SK-N-MC (cell line): ENCODE measurements around the gene ZNF394.
"Not testable (repeated sequence)": the region's sequence is repeated elsewhere in the genome, so short reads cannot be mapped to it uniquely, and the experiment has no call there.

Experiments
- DNase-seq: peaks from one replicate; pipeline ENCODE4 v3.0.0-alpha.2; 2011; ENCODE audit warnings: low read depth, low spot score
- H3K27ac ChIP-seq: fragments of 200-600 bp; sonication (generic); 2 replicates; pipeline ENCODE4 v1.5.1; 2016; ENCODE audit warnings: mixed run types
- H3K36me3 ChIP-seq: fragments of 200-600 bp; sonication (generic); 2 replicates; pipeline ENCODE4 v1.6.1; 2017; ENCODE audit warnings: antibody characterized with exemption, low read length, mixed read lengths; ENCODE audit not compliant: insufficient read depth
- H3K4me3 ChIP-seq: fragments of 200-600 bp; sonication (generic); 2 replicates; pipeline ENCODE4 v1.5.1; 2016
- H3K9ac ChIP-seq: fragments of 200-600 bp; sonication (generic); 2 replicates; pipeline ENCODE4 v1.8.0; 2017; ENCODE audit warnings: mixed run types, mixed read lengths; ENCODE audit not compliant: insufficient read length
- H3K9me3 ChIP-seq: fragments of 200-600 bp; sonication (generic); 2 replicates; pipeline ENCODE4 v1.6.1; 2017; ENCODE audit warnings: low read depth, mild to moderate bottlenecking, antibody characterized with exemption, low read length, moderate library complexity, mixed read lengths
- EZH2 ChIP-seq: fragments of 200-600 bp; sonication (generic); IDR thresholded peaks from one replicate; pipeline ENCODE4 v1.6.1; 2017; ENCODE audit warnings: antibody characterized with exemption
- FOXP2 ChIP-seq: optimal IDR thresholded peaks from 2 replicates; pipeline ENCODE3; 2011; ENCODE audit warnings: mild to moderate bottlenecking, moderate library complexity; ENCODE audit not compliant: insufficient read depth; ENCODE audit errors: extremely low read length, control extremely low read depth
- POLR2AphosphoS5 ChIP-seq: IDR thresholded peaks from 2 replicates; pipeline ENCODE4 v1.6.1; 2012; ENCODE audit warnings: mild to moderate bottlenecking, low read depth, low read length, borderline replicate concordance

ZNF394 gene

DNA sequence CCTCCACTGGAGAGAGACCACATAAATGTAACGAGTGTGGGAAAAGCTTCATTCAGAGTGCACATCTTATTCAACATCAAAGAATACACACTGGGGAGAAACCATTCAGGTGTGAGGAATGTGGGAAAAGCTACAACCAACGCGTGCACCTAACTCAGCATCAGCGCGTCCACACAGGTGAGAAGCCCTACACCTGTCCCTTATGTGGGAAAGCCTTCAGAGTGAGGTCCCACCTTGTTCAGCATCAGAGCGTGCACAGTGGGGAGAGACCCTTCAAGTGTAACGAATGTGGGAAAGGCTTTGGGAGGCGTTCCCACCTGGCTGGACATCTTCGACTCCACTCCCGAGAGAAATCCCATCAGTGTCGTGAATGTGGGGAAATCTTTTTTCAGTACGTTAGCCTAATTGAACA is 31.3 kb upstream of the ZNF394 start:
- no peak overlapping the region for H3K4me3 ChIP-seq
- no peak for DNase-seq
- peaks cover 61% of the 10 kb centered on the region for H3K36me3 ChIP-seq
- TF ChIP-seq FOXP2 (no peak), EZH2 (no peak), POLR2AphosphoS5 (no peak)
- H3K9me3 ChIP-seq: peaks cover 23% of the 10 kb centered on the region
- H3K27ac ChIP-seq: no peak overlapping the region
- H3K9ac ChIP-seq: no peak overlapping the region

GRCh38 chr7:99525713-99526440 is 25.8 kb upstream of the ZNF394 start:
- no peak overlapping the region for H3K4me3 ChIP-seq
- TF ChIP-seq EZH2: no peak
- no peak for TF ChIP-seq POLR2AphosphoS5
- TF ChIP-seq FOXP2: no peak
- peaks cover under 1% of the 10 kb centered on the region; the same call in 1 of the 2 replicates for H3K9me3 ChIP-seq
- DNase-seq: no peak
- no peak overlapping the region for H3K27ac ChIP-seq
- peaks cover 48% of the 10 kb centered on the region for H3K36me3 ChIP-seq
- no peak overlapping the region for H3K9ac ChIP-seq

DNA sequence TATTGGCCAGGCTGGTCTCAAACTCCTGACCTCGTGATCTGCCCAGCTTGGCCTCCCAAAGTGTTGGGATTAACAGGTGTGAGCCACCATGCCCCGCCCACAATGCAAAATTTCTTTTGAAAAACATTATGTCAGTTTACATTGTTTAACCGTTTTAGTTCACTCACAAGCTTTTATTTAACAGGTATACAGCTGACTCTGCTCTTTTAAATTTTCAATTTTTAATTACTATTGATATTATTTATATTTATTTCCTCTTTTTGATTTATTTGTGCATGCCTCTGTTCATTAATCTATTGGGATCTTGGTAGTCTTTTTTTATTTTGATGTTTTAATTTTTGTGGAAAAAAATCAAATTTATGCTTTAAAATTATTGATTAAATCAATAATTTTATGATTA is 21.3 kb upstream of the ZNF394 start:
- Histone ChIP-seq H3K9me3 (no peaks in the 10 kb centered on the region), H3K9ac (no peak overlapping the region), H3K4me3 (no peak overlapping the region), H3K27ac (no peak overlapping the region), H3K36me3 (peaks cover 16% of the 10 kb centered on the region; the same call in 1 of the 2 replicates)
- no peak for TF ChIP-seq EZH2
- no peak for TF ChIP-seq POLR2AphosphoS5
- no peak for TF ChIP-seq FOXP2
- no peak for DNase-seq

GRCh38 chr7:99514050-99514449 is 14.0 kb upstream of the ZNF394 start:
- no peak for TF ChIP-seq EZH2
- TF ChIP-seq POLR2AphosphoS5: no peak
- no peak for TF ChIP-seq FOXP2
- H3K9me3 ChIP-seq: no peaks in the 10 kb centered on the region
- no peak for DNase-seq
- H3K36me3 ChIP-seq: peaks cover 36% of the 10 kb centered on the region
- H3K4me3 ChIP-seq: no peak overlapping the region
- no peak overlapping the region for H3K9ac ChIP-seq
- H3K27ac ChIP-seq: no peak overlapping the region

DNA sequence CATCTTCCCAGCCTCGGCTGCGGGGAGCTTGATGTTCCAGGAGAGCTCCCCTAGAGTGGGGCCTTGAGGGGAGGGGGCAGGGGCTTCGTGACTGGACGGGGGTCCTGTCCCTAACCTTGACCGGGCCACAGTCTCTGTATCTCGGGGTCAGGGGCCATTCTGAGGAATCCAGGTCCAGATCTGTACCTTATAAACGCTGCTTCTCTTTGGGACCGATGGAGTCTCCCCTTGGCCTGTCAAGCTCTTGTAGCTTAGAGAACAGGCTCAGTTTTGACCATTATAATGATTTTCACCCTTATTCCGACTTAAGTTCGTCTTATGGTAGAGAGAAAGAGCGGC is 5.2 kb upstream of the ZNF394 start:
- DNase-seq: no peak
- H3K27ac ChIP-seq: peak overlapping the region; percentile 82; the same call in 1 of the 2 replicates

DNA sequence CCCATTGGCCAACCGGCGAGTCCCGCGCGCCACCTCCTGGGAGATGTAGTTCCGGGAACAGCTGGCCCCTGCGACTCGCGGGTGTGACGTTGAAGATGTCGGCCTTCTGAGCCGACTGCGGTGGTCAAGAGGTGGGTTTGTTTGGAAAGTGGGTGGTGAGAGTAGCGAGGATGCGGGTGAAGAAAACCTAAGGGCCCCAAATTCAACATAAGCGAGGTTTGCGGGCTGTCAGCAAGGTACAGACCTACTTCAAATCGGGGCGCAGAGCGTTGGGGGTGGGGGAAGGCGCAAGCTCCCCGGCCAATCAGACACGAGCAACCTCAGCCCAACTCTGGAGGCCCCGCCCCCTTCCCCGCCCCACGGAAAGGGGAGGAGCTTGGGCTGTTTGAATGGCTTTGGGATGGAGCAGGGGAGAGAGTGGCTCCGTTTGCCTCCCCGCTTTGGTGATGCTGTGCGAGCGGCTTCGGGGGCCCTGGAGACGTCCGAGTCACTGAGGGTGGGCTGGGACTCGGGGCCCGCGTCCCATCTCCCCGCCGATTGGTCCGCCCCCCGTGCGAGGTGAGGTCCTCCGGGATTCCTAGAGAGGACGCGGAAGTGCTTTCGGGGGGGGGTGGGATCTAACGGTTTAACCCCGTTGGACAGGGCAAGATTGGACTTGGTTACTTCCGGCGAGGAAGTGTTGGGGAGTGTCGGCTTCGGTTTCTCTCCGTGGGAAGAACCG is 4.7 kb upstream of the ZNF394 start, which contains the start of gene ZKSCAN5:
ZKSCAN5 (plus strand) TSS at position 60 of the 721 bp plus-strand sequence. CDS start 1,383 bp downstream, outside the sequence.
- Histone ChIP-seq H3K9ac (peak within 1 kb of the TSS; percentile 81), H3K36me3 (no peaks in the 10 kb centered on the region), H3K4me3 (peak within 1 kb of the TSS; percentile 83), H3K9me3 (no peaks in the 10 kb centered on the region), H3K27ac (peak within 1 kb of the TSS; percentile 82)
- peak; percentile 65; the same call in 1 of the 2 replicates for TF ChIP-seq POLR2AphosphoS5
- TF ChIP-seq EZH2: no peak
- no peak for TF ChIP-seq FOXP2
- peak; percentile 91 for DNase-seq

More for the DNA sequence above, 5.2 kb upstream of the ZNF394 start:
- no peaks in the 10 kb centered on the region for H3K9me3 ChIP-seq
- peak overlapping the region; percentile 81 for H3K9ac ChIP-seq
- H3K36me3 ChIP-seq: no peaks in the 10 kb centered on the region
- TF ChIP-seq POLR2AphosphoS5 (no peak), EZH2 (no peak), FOXP2 (no peak)
- H3K4me3 ChIP-seq: peak overlapping the region; percentile 83

DNA sequence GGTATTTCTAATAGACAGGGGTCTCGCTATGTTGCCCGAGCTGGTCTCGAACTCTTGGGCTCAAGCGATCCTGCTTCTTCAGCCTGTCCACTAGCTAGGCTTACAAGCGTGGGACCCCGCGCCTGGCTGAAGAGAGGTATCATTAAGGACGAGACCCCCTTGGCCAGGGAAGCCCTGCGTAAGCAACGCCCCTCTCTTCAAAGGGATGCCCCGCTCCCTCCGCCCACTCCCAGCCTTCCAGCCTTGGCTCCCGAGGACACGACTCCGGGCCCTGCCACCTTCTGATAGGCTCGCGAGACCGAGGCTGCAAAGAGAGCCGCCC is 4.2 kb upstream of the ZNF394 start:
- no peaks in the 10 kb centered on the region for H3K36me3 ChIP-seq
- H3K9me3 ChIP-seq: no peaks in the 10 kb centered on the region
- H3K27ac ChIP-seq: no peak overlapping the region
- no peak for TF ChIP-seq FOXP2
- 0 out of 2 replicates have a peak, but pooled peaks have one; percentile 22 for TF ChIP-seq POLR2AphosphoS5
- peak overlapping the region; percentile 83 for H3K4me3 ChIP-seq
- peak; percentile 83 for DNase-seq
- peak overlapping the region; percentile 81 for H3K9ac ChIP-seq

DNA sequence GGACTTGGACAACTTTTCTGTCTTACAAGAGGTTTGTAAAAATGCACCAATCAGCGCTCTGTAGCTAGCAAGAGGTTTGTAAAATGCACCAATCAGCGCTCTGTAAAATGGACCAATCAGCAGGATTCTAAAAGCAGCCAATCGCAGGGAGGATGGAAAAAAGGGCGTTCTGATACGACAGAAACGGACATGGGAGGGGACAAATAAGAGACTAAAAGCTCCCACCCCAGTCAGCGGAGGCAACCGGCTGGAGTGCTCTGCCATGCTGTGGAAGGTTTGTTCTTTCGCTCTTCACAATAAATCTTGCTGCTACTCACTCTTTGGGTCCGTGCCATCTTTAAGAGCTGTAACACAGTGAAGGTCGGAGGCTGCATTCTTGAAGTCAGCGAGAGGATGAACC is 1.2 kb upstream of the ZNF394 start:
- H3K9ac ChIP-seq, H3K9me3 ChIP-seq, DNase-seq, H3K27ac ChIP-seq: not testable (repeated sequence)
- Histone ChIP-seq H3K36me3 (peaks cover 14% of the 10 kb centered on the region), H3K4me3 (peak overlapping the region; percentile 78; the same call in 1 of the 2 replicates)
